ENCODE measurements around the gene TLL1.

Gene TLL1

DNA sequence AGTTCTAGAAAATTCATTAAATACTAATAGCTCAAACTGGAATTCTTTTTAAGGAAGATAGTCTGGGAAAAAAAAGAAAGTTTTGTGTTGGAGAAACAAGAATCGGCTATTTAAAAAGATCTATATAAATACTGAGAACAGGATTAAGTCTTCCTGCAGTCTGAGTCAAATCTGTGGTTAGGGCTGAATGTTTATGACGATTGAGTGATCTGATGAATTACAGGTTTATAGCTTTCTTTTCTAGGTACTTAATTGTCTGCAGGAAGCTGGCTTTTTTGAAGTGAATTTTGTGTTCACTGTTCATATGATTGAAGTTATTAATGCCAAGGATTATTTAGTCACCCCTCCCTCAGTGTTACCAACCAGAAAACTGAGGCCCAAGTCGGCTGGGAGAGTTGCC lies 42.2 kb downstream of the TLL1 start:
- no peak for TF ChIP-seq EP300 (IDR thresholded peaks at IDR 0.05; ENCODE audit: borderline replicate concordance)
- TF ChIP-seq, protein P1, sequence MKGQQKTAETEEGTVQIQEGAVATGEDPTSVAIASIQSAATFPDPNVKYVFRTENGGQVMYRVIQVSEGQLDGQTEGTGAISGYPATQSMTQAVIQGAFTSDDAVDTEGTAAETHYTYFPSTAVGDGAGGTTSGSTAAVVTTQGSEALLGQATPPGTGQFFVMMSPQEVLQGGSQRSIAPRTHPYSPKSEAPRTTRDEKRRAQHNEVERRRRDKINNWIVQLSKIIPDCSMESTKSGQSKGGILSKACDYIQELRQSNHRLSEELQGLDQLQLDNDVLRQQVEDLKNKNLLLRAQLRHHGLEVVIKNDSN (IDR thresholded peaks at IDR 0.05): no peak
- TF ChIP-seq NFIC (IDR thresholded peaks at IDR 0.05): no peak
- no peak for TF ChIP-seq FOXM1 (IDR thresholded peaks at IDR 0.05; ENCODE audit: borderline replicate concordance, low read depth)
- no peak for TF ChIP-seq CEBPB (IDR thresholded peaks at IDR 0.05)
- TF ChIP-seq TAF1 (IDR thresholded peaks at IDR 0.05; ENCODE audit: low read depth): no peak
- no peak for TF ChIP-seq CREB1 (IDR thresholded peaks at IDR 0.05; ENCODE audit: low read depth)
- no peak for TF ChIP-seq RAD21 (IDR thresholded peaks at IDR 0.05; ENCODE audit: low read depth)
- TF ChIP-seq TEAD4 (IDR thresholded peaks at IDR 0.05): no peak
- TF ChIP-seq, protein P2, sequence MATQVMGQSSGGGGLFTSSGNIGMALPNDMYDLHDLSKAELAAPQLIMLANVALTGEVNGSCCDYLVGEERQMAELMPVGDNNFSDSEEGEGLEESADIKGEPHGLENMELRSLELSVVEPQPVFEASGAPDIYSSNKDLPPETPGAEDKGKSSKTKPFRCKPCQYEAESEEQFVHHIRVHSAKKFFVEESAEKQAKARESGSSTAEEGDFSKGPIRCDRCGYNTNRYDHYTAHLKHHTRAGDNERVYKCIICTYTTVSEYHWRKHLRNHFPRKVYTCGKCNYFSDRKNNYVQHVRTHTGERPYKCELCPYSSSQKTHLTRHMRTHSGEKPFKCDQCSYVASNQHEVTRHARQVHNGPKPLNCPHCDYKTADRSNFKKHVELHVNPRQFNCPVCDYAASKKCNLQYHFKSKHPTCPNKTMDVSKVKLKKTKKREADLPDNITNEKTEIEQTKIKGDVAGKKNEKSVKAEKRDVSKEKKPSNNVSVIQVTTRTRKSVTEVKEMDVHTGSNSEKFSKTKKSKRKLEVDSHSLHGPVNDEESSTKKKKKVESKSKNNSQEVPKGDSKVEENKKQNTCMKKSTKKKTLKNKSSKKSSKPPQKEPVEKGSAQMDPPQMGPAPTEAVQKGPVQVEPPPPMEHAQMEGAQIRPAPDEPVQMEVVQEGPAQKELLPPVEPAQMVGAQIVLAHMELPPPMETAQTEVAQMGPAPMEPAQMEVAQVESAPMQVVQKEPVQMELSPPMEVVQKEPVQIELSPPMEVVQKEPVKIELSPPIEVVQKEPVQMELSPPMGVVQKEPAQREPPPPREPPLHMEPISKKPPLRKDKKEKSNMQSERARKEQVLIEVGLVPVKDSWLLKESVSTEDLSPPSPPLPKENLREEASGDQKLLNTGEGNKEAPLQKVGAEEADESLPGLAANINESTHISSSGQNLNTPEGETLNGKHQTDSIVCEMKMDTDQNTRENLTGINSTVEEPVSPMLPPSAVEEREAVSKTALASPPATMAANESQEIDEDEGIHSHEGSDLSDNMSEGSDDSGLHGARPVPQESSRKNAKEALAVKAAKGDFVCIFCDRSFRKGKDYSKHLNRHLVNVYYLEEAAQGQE (IDR thresholded peaks at IDR 0.05; ENCODE audit: low read depth): no peak
- no peak for TF ChIP-seq YY1 (IDR thresholded peaks at IDR 0.05; ENCODE audit: low read depth)
- TF ChIP-seq, protein P3, sequence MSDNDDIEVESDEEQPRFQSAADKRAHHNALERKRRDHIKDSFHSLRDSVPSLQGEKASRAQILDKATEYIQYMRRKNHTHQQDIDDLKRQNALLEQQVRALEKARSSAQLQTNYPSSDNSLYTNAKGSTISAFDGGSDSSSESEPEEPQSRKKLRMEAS (IDR thresholded peaks at IDR 0.05): no peak

DNA sequence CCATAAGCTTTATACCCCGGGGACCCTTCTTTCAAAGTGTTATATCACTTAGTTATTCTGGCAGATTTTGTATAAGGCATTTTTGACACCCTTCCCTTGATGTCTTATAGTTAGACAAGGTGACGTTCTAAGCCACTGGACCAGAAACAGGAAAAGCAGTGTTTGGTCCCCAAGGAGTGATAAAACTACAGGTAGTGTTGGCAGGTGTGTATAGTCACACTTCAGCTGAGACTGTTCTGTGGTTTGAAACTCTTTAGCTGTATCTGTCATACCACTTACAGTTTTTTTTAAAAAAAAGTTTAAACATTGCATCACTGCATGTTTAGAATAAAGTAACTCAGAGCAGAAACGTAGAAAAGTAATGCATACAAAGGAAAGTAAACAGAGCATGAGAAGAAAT lies 48.5 kb downstream of the TLL1 start:
- TF ChIP-seq ZBTB7A (IDR thresholded peaks at IDR 0.05; ENCODE audit: low read depth): no peak
- TF ChIP-seq EGR1 (IDR thresholded peaks at IDR 0.05): no peak
- no peak for TF ChIP-seq TCF12 (IDR thresholded peaks at IDR 0.05; ENCODE audit: low read depth)
- TF ChIP-seq, protein P1 (IDR thresholded peaks at IDR 0.05): no peak
- TF ChIP-seq TAF1 (IDR thresholded peaks at IDR 0.05; ENCODE audit: low read depth): no peak
- TF ChIP-seq FOXM1 (IDR thresholded peaks at IDR 0.05; ENCODE audit: borderline replicate concordance, low read depth): no peak
- TF ChIP-seq CEBPB (IDR thresholded peaks at IDR 0.05): no peak
- TF ChIP-seq YY1 (IDR thresholded peaks at IDR 0.05; ENCODE audit: low read depth): no peak
- no peak for TF ChIP-seq NFIC (IDR thresholded peaks at IDR 0.05)
- TF ChIP-seq RAD21 (IDR thresholded peaks at IDR 0.05; ENCODE audit: low read depth): no peak
- no peak for TF ChIP-seq CREB1 (IDR thresholded peaks at IDR 0.05; ENCODE audit: low read depth)
- TF ChIP-seq TEAD4 (IDR thresholded peaks at IDR 0.05): no peak

DNA sequence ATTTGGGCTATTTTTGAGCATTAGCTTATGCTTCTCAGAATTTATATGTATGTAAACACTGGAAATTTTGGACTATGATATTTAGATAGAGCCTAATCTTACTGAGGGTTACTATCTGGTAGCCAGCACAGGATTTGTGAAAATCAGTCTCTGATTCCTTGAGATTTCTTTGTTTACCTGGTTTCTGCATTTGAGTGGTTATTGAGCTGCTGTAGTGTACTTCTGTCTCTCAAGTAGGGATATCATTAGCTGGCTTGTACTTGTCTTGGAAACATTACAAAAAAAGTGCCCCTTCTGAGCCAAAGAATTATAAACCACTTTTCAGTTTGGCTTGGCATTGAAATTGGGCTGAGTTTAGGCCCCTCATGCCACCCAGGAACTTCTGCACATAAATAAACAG lies 49.7 kb downstream of the TLL1 start:
- TF ChIP-seq TEAD4 (IDR thresholded peaks at IDR 0.05) (no peak), CEBPB (IDR thresholded peaks at IDR 0.05) (no peak), TCF12 (IDR thresholded peaks at IDR 0.05; ENCODE audit: low read depth) (no peak), EGR1 (IDR thresholded peaks at IDR 0.05) (no peak), ZBTB7A (IDR thresholded peaks at IDR 0.05; ENCODE audit: low read depth) (no peak), CREB1 (IDR thresholded peaks at IDR 0.05; ENCODE audit: low read depth) (no peak), TAF1 (IDR thresholded peaks at IDR 0.05; ENCODE audit: low read depth) (no peak), EP300 (IDR thresholded peaks at IDR 0.05; ENCODE audit: borderline replicate concordance) (no peak)
- TF ChIP-seq, protein P1 (IDR thresholded peaks at IDR 0.05): no peak
- TF ChIP-seq, protein P3 (IDR thresholded peaks at IDR 0.05): no peak

DNA sequence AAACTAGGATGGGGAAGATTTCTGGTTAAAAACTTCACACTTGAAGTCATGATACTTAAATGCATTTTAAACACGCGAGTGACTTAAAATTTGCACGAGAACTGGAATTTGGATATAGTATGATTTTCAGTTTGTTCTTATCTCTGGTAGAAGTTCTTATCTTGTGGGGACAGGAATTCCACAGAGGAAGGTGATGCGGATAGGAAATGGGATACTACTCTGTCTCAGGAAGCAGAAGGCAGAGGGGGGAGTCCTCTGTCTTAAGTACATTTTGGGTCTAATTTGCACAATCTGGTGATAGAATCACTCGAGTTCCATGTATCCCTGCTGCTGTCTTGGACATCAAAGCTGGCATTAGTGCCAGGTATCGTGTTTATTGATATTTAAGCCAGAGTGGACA lies 53.3 kb downstream of the TLL1 start:
- no peak for TF ChIP-seq CEBPB (IDR thresholded peaks at IDR 0.05)
- TF ChIP-seq EGR1 (IDR thresholded peaks at IDR 0.05): no peak
- TF ChIP-seq TEAD4 (IDR thresholded peaks at IDR 0.05): no peak
- no peak for TF ChIP-seq RAD21 (IDR thresholded peaks at IDR 0.05; ENCODE audit: low read depth)
- TF ChIP-seq, protein P1 (IDR thresholded peaks at IDR 0.05): no peak
- TF ChIP-seq, protein P2 (IDR thresholded peaks at IDR 0.05; ENCODE audit: low read depth): no peak
- TF ChIP-seq, protein P3 (IDR thresholded peaks at IDR 0.05): no peak
- no peak for TF ChIP-seq TAF1 (IDR thresholded peaks at IDR 0.05; ENCODE audit: low read depth)
- no peak for TF ChIP-seq YY1 (IDR thresholded peaks at IDR 0.05; ENCODE audit: low read depth)
- no peak for TF ChIP-seq EP300 (IDR thresholded peaks at IDR 0.05; ENCODE audit: borderline replicate concordance)
- TF ChIP-seq CREB1 (IDR thresholded peaks at IDR 0.05; ENCODE audit: low read depth): no peak
- TF ChIP-seq NFIC (IDR thresholded peaks at IDR 0.05): no peak
- TF ChIP-seq ZBTB7A (IDR thresholded peaks at IDR 0.05; ENCODE audit: low read depth): no peak
- TF ChIP-seq FOXM1 (IDR thresholded peaks at IDR 0.05; ENCODE audit: borderline replicate concordance, low read depth): no peak
- no peak for TF ChIP-seq TCF12 (IDR thresholded peaks at IDR 0.05; ENCODE audit: low read depth)

DNA sequence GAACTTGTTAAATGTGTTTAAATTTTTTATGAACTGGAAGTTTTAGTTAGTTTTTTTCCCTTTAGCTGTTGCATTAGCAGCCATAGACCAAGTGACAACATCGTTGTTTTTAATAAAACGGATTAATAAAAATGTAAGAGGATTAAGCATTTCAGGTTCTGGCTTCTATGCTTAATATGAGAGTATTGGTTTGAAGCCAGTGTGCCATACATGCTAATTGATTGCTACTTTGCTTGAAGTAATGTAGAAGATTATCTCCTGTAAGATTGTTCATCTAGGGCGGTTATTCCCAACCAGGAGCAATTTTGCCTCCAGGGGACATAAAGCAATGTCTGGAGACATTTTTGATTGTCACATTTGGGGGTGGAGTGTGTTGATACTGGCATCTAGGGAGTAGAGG lies 54.3 kb downstream of the TLL1 start:
- TF ChIP-seq, protein P2 (IDR thresholded peaks at IDR 0.05; ENCODE audit: low read depth): no peak
- TF ChIP-seq ZBTB7A (IDR thresholded peaks at IDR 0.05; ENCODE audit: low read depth): no peak
- no peak for TF ChIP-seq FOXM1 (IDR thresholded peaks at IDR 0.05; ENCODE audit: borderline replicate concordance, low read depth)
- TF ChIP-seq, protein P3 (IDR thresholded peaks at IDR 0.05): no peak
- TF ChIP-seq CREB1 (IDR thresholded peaks at IDR 0.05; ENCODE audit: low read depth): no peak
- TF ChIP-seq EP300 (IDR thresholded peaks at IDR 0.05; ENCODE audit: borderline replicate concordance): no peak
- no peak for TF ChIP-seq TEAD4 (IDR thresholded peaks at IDR 0.05)
- TF ChIP-seq RAD21 (IDR thresholded peaks at IDR 0.05; ENCODE audit: low read depth): no peak
- TF ChIP-seq TCF12 (IDR thresholded peaks at IDR 0.05; ENCODE audit: low read depth): no peak
- TF ChIP-seq TAF1 (IDR thresholded peaks at IDR 0.05; ENCODE audit: low read depth): no peak
- TF ChIP-seq YY1 (IDR thresholded peaks at IDR 0.05; ENCODE audit: low read depth): no peak
- TF ChIP-seq CEBPB (IDR thresholded peaks at IDR 0.05): no peak
- no peak for TF ChIP-seq NFIC (IDR thresholded peaks at IDR 0.05)
- TF ChIP-seq, protein P1 (IDR thresholded peaks at IDR 0.05): no peak
- TF ChIP-seq EGR1 (IDR thresholded peaks at IDR 0.05): no peak
